NCI-H1105 (cell line): ENCODE measurements around the gene PPP1R10.

Experiments
- DNase-seq: peaks from one replicate; lab custom pipeline; 2025; lab: John Stamatoyannopoulos, UW

Gene PPP1R10

DNA sequence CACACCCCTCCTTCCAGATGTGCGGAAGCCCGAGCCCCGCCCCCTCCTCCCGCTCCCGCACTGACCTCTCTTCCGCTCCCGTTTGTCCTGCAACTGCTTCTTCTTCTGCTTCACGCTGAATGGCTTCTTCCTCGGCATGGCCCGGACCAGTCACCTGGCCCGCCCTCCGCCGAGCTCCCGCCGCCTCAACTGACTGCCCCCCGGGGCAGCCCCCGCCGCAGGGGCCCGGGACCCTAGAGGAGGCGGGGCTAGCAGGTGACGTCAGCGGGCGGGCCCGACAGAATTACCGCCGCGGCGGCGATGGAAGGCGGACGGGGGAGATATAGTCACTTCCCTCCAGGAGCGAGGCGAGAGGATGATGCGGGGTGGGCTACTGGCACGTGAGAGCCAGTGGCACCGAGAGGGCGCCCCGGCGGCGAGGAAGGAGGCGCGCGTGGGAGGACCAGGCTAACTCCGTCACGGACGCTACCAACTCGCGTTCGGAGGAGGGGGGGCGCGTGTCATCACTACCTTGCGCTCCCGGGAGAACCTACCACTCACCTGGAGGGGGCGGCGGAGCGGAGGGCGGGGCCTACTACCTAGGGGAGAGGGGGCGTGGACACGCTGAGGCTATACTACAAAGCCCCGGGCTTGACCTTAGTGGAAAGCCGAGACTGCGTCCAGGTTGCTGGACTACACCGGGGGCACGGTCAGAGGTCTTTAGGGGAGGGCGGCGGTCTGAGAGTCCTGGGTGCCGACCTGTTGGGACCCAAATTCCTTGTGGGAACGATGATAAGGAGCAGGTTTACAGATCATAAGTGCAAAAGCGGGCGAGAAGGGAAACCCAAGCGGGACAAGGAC is 60.8 kb downstream of the PPP1R10 start, which contains the start of gene GNL1:
Gene GNL1 (minus strand): TSS at position 424 of the 840 bp plus-strand sequence. CDS start 286 bp downstream, at position 138.
- DNase-seq: peak; percentile 93

DNA sequence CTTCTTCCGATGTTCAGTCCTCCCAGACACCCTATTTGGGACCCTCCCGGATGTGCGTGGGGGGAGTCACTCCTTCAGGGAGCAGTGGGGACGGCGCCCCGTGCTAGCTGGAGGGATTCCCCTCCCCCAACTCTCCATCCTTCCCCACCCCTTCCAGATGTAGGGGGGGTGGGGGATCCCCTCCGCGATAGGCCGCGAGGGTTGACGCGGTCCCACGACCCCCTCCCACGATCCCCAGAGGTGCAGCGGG is 61.3 kb downstream of the PPP1R10 start:
- no peak for DNase-seq

DNA sequence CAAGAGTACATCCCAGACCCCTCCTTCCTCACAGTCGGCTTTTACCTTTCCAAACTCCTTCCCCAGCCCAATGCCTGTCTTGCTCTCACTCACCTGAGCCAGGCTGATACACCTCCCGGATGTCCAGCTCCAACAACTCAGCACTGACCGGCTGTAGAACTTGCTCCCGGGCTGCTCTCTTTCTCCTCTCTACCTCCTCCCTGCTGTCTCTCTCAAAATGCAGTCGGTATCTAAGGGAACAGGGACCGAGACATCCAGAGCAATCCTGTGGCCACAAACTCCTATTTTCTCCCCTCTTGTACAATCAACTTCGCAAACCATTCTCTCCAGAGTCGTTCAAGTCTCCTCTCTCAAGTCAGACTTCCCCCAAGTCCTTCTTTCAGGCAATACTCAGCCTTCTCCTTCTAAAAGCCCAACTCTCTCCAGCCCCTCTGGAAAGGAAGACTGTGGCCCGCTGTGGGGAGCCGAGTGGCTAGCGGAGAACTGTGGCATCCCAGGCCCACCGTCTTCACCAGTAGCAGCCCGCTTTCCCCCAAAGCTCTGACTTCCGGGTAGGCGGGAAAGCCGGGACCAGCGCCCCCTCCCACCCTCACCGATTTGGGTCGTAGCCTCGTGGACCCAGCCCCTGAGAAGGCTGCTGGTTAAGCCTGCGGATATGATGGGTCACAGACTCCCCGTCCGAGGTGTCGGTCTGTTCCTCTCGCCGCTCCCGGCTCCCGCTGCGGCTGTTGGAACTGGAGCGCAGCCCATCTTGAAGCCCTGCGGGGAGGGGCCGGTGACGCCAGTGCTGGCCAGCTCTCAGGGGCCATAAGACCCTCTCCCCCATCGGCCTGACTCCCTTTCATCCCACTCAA is 61.9 kb downstream of the PPP1R10 start:
- DNase-seq: no peak

DNA sequence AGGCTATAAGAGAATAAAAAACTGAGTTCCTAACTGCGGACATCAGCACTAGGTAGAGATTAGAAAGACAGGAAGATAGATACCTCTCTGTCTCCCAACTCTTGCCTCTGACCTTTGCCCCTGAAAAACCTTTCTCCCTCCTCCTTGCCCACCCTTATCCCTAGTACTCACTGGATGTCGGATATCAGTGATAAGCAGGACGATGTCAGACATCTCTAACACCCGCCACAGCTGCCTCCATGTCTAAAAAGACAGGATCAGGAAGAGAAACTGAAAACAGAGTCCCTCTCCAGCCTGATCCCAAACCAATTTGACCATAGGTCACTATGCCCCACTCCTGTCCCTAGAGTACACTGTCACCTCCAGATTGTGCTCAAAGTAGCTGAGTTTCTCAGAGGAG is 62.6 kb downstream of the PPP1R10 start:
- DNase-seq: no peak
